HG02623 (cell line): Measurements from ENCODE around the gene IQSEC1.

Experiments used
- ATAC-seq: cut with Tn5 transposase; IDR thresholded peaks from one replicate; pipeline ENCODE4 v1.9.1; 2021; ENCODE audit warnings: moderate library complexity; ENCODE audit not compliant: unreplicated experiment

Gene IQSEC1

DNA sequence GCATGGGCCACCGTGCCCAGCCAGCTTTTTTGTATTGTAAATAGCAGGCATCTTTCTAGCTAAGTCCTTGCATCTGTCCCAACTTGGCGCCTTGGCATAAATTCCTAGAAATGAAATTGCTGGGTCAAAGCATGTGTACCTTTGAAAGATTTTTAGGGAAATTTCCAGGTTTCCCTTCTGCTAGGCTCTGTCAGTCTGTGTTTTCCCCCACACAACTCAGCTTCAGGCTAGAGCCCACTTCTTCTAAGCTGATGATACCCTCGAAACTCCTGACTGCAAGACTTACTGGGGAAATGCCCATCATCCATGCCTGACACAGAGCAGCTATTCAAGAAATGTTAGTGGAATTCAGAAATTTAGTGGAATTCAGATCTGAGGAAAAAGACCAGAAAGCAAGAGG lies 221.0 kb downstream of the IQSEC1 start:
- ATAC-seq = no peak
